ENCODE measurements around the gene SLC38A7.
"Not testable (repeated sequence)": the region's sequence is repeated elsewhere in the genome, so short reads cannot be mapped to it uniquely, and the experiment has no call there.

GRCh38 chr16:58659911-58660310 is 24.7 kb downstream of the SLC38A7 start:
- TF ChIP-seq, protein P1, sequence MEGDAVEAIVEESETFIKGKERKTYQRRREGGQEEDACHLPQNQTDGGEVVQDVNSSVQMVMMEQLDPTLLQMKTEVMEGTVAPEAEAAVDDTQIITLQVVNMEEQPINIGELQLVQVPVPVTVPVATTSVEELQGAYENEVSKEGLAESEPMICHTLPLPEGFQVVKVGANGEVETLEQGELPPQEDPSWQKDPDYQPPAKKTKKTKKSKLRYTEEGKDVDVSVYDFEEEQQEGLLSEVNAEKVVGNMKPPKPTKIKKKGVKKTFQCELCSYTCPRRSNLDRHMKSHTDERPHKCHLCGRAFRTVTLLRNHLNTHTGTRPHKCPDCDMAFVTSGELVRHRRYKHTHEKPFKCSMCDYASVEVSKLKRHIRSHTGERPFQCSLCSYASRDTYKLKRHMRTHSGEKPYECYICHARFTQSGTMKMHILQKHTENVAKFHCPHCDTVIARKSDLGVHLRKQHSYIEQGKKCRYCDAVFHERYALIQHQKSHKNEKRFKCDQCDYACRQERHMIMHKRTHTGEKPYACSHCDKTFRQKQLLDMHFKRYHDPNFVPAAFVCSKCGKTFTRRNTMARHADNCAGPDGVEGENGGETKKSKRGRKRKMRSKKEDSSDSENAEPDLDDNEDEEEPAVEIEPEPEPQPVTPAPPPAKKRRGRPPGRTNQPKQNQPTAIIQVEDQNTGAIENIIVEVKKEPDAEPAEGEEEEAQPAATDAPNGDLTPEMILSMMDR (IDR thresholded peaks at IDR 0.05 in 2 of 3, conservative IDR thresholded peaks at IDR 0.05 in 1 of 3; ENCODE audit: borderline replicate concordance in 1 of 3, insufficient read depth in 1 of 3, low read depth in 2 of 3, low read length in 2 of 3) = not testable (repeated sequence)
- TF ChIP-seq EZH2phosphoT487 (IDR thresholded peaks at IDR 0.05; ENCODE audit: borderline replicate concordance); POLR2A (IDR thresholded peaks at IDR 0.05; ENCODE audit: borderline replicate concordance, extremely low read depth, insufficient read depth, insufficient read length); EZH2 (IDR thresholded peaks at IDR 0.05); SIN3A (IDR thresholded peaks at IDR 0.05; ENCODE audit: low read depth); CEBPB (IDR thresholded peaks at IDR 0.05; ENCODE audit: low read depth); SRF (IDR thresholded peaks at IDR 0.05; ENCODE audit: low read depth); SP1 (IDR thresholded peaks at IDR 0.05; ENCODE audit: low read depth); YY1 (IDR thresholded peaks at IDR 0.05; ENCODE audit: extremely low read depth, insufficient replicate concordance, low read depth, low read length); POLR2AphosphoS5 (IDR thresholded peaks at IDR 0.05; ENCODE audit: low read depth, low read length): not testable (repeated sequence)
